Heart left ventricle (tissue), 16 donors: ENCODE data around the gene ADA. TPM values are rescaled to one million over a fixed set of nuclear protein-coding genes. Genes with fewer than 3 reads are reported as not detected.

Experiments used
- ATAC-seq, 4 donors: fragments of 200-7000 bp; cut with Tn5 transposase; one replicate each; pipeline ENCODE4 v1.9.1; 2020 to 2022; ENCODE audit warnings: moderate library complexity in 4 of 4, mild to moderate bottlenecking in 3 of 4, moderate number of reproducible peaks in 1 of 4
- DNase-seq, 5 donors: peaks; one replicate each; pipeline ENCODE4 v3.0.0-alpha.2; 2020
- H3K27ac ChIP-seq, 12 donors: fragments of 200-600 bp; sonication (generic) in 4 of 12; one replicate each; pipeline versions ENCODE4 v1.5.0 to v1.8.0; 2016 to 2022; ENCODE audit warnings: mild to moderate bottlenecking in 2 of 12
- H3K27me3 ChIP-seq, 9 donors: fragments of 200-600 bp; sonication (generic) in 2 of 9; one replicate each; pipeline versions ENCODE4 v1.5.1 to v1.8.0; 2016 to 2022; ENCODE audit warnings: mild to moderate bottlenecking in 3 of 9
- H3K36me3 ChIP-seq, 9 donors: fragments of 200-600 bp; sonication (generic) in 2 of 9; one replicate each; pipeline versions ENCODE4 v1.5.0 to v1.8.0; 2018 to 2022; ENCODE audit warnings: mild to moderate bottlenecking in 2 of 9
- H3K4me1 ChIP-seq, 12 donors: fragments of 200-600 bp; sonication (generic) in 4 of 12; one replicate each; pipeline versions ENCODE4 v1.5.0 to v1.8.0; 2016 to 2022; ENCODE audit warnings: mild to moderate bottlenecking in 3 of 12
- H3K4me3 ChIP-seq, 12 donors: fragments of 200-600 bp; sonication (generic) in 4 of 12; one replicate each; pipeline versions ENCODE4 v1.5.0 to v1.8.0; 2017 to 2022; ENCODE audit warnings: mild to moderate bottlenecking in 9 of 12, moderate library complexity in 4 of 12
- H3K9me3 ChIP-seq, 12 donors: fragments of 200-600 bp; sonication (generic) in 4 of 12; one replicate each; pipeline versions ENCODE4 v1.5.0 to v1.8.0; 2016 to 2022; ENCODE audit warnings: mild to moderate bottlenecking in 1 of 12
- CTCF ChIP-seq, 12 donors: fragments of 200-600 bp; sonication (generic) in 4 of 12; IDR thresholded peaks; one replicate each; pipeline versions ENCODE4 v1.5.0 to v1.8.0; 2018 to 2022; ENCODE audit warnings: antibody characterized with exemption in 12 of 12, mild to moderate bottlenecking in 5 of 12
- POLR2A ChIP-seq, 2 donors: fragments of 450-650 bp; IDR thresholded peaks; one replicate each; pipeline ENCODE4 v1.6.1; 2017; ENCODE audit warnings: antibody characterized with exemption in 2 of 2, mild to moderate bottlenecking in 2 of 2, moderate library complexity in 2 of 2
- WGBS, 4 donors: extraction: QIAGEN DNeasy Blood & Tissue Kit in 2 of 4; methylation state at CpG; one replicate each; pipeline versions ENCODE4 v1.1.5 to v1.1.7; 2013 to 2018; 5-methylcytosine and 5-hydroxymethylcytosine counted together
- intact Hi-C, 10 donors: fragments of 100-400 bp; cut with DNase I; formaldehyde crosslinking; loops; one replicate each; pipeline versions ENCODE4 v1.11.1 to v1.14.2; 2022
- polyA plus RNA-seq, 2 donors: library from polyadenylated mRNA; stranded (reverse); fragments of 200-250 nt; gene quantifications; one replicate each; pipeline ENCODE4 v1.2.3, GENCODE V29; 2013
- total RNA-seq, 9 donors: library from RNA; depleted of rRNA in 2 of 9; stranded (reverse); fragments of >200 nt in 2 of 9; fragmentation: NEBNext Ultra II Directional in 3 of 9; extraction: Animal tissue kit (Norgen Biotek cat#: 25700) in 3 of 9; gene quantifications; one replicate each; pipeline versions ENCODE4 v1.1.0 to v1.2.4, GENCODE V29; 2016 to 2023
- donor health status: ischemic (EF 13 %, LVEDD 7.1; RV severe dilation, severe dysfunction).
- donor health status: healthy with polysubstance abuse.
- donor health status: DM: no; HTN: yes; CAD: no.
- donor health status: DM: no; HTN: no; CAD: no.
- donor health status: ischemic (EF 25% LVEDD 6.9; RV normal size, moderate dysfunction).
- donor health status: ischemic (EF 25% LVEDD 5.7; RV mildly dilated, moderate dysfunction).
- donor health status: healthy.
- donor health status: DM: yes; HTN: yes; CAD: no.
- donor health status: ischemic (EF 35%, LVEDD 5.7; RV mildly dilated, moderate dysfunction).
- donor health status: nonischemic (EF 11% LVEDD 7.7; RV severe dilation, severe dysfunction).
- donor health status: DM: yes; HTN: yes; CAD: no.
- donor health status: PGD.
- donor health status: ischemic (EF 29% LVEDD 5.4; RV normal size, mild dysfunction).
- donor health status: nonischemic (EF 23%, LVEDD 6.1; RV moderate dilation, normal function).

ADA gene
- total and polyA plus RNA-seq, 11 donors, result 2.5 to 11.5 (median 6.4) TPM

GRCh38 chr20:44603327-44603726 is 48.2 kb downstream of the ADA start:
- no peak for ATAC-seq
- no peak overlapping the region for H3K4me3 ChIP-seq
- H3K36me3 ChIP-seq, result peaks cover 0 to 12% (median 0%) of the 10 kb centered on the region in 9 donors
- no peak for DNase-seq
- H3K9me3 ChIP-seq, result no peaks in the 10 kb centered on the region
- intact Hi-C loops, result loop anchor here in 6 of 10 donors (5.0 to 10.0 kb wide), 3 partner anchors 71 to 299 kb away; no protein-coding TSS in a partner anchor
- peak overlapping the region in 11 of 12 donors; percentile 14 to 97 (median 92) for H3K27ac ChIP-seq
- H3K27me3 ChIP-seq, result no peaks in the 10 kb centered on the region
- peaks cover 28 to 74% (median 63%) of the 10 kb centered on the region in 12 donors for H3K4me1 ChIP-seq
- 92 to 95% (median 94%) methylated on average over 8 of the region's 8 CpGs for WGBS, 4 donors
- TF ChIP-seq POLR2A (IDR thresholded peaks at IDR 0.05) (no peak), CTCF (IDR thresholded peaks at IDR 0.05) (no peak)

- intact Hi-C loops, result loop anchor here in 7 of 10 donors (2.0 to 10.0 kb wide), 4 partner anchors 19 to 297 kb away; partner anchors contain the start of gene PKIG (in 2 of the 7)
- peaks cover 39 to 82% (median 75%) of the 10 kb centered on the region in 12 donors for H3K4me1 ChIP-seq
Observed at GRCh38 chr20:44601801-44602204, 49.7 kb downstream of the ADA start.

GRCh38 chr20:44601236-44601671 is 50.2 kb downstream of the ADA start:
- Histone ChIP-seq H3K27ac (peak overlapping the region; percentile 79 to 97 (median 92)), H3K36me3 (peaks cover 0 to 10% (median 0%) of the 10 kb centered on the region in 9 donors), H3K9me3 (no peaks in the 10 kb centered on the region), H3K27me3 (no peaks in the 10 kb centered on the region), H3K4me3 (peak overlapping the region in 9 of 12 donors; percentile 8 to 30 (median 14)), H3K4me1 (peaks cover 39 to 88% (median 81%) of the 10 kb centered on the region in 12 donors)
- intact Hi-C loops, result loop anchor here in 7 of 10 donors (2.0 to 10.0 kb wide), 4 partner anchors 18 to 296 kb away; partner anchors contain the start of gene PKIG (in 2 of the 7)
- DNase-seq (peak in 4 of 5 donors; percentile 49 to 77 (median 68)), ATAC-seq (peak; percentile 34 to 57 (median 50))
- WGBS, 4 donors, result 12 to 26% (median 18%) methylated on average over 6 to 7 of the region's 7 CpGs
- no peak for TF ChIP-seq CTCF (IDR thresholded peaks at IDR 0.05)

More at GRCh38 chr20:44601801-44602204, 49.7 kb downstream of the ADA start:
- Histone ChIP-seq H3K27ac (peak overlapping the region; percentile 79 to 97 (median 92)), H3K9me3 (no peaks in the 10 kb centered on the region), H3K4me3 (peak overlapping the region in 3 of 12 donors; percentile 9 to 15 (median 13)), H3K36me3 (peaks cover 0 to 10% (median 0%) of the 10 kb centered on the region in 9 donors), H3K27me3 (no peaks in the 10 kb centered on the region)
- TF ChIP-seq CTCF (IDR thresholded peaks at IDR 0.05), result no peak
- no peak for TF ChIP-seq POLR2A (IDR thresholded peaks at IDR 0.05)
- DNase-seq (peak; percentile 77 to 89 (median 84)), ATAC-seq (peak; percentile 76 to 83 (median 78))
- 0 to 6% (median 0%) methylated on average over 1 of the region's 1 CpG for WGBS, 4 donors

GRCh38 chr20:44600758-44601201 is 50.7 kb downstream of the ADA start:
- peak overlapping the region; percentile 79 to 97 (median 92) for H3K27ac ChIP-seq
- H3K36me3 ChIP-seq, result peaks cover 0 to 11% (median 0%) of the 10 kb centered on the region in 9 donors
- ATAC-seq, result peak; percentile 27 to 84 (median 60)
- H3K27me3 ChIP-seq, result no peaks in the 10 kb centered on the region
- intact Hi-C loops, result loop anchor here in 7 of 10 donors (2.0 to 10.0 kb wide), 4 partner anchors 18 to 296 kb away; partner anchors contain the start of gene PKIG (in 2 of the 7)
- DNase-seq, result peak in 4 of 5 donors; percentile 50 to 86 (median 63)
- no peaks in the 10 kb centered on the region for H3K9me3 ChIP-seq
- peaks cover 39 to 92% (median 84%) of the 10 kb centered on the region in 12 donors for H3K4me1 ChIP-seq
- WGBS, 4 donors, result 17 to 27% (median 19%) methylated on average over 11 of the region's 11 CpGs
- peak overlapping the region in 7 of 12 donors; percentile 8 to 30 (median 13) for H3K4me3 ChIP-seq
- TF ChIP-seq POLR2A (IDR thresholded peaks at IDR 0.05), result no peak
- no peak for TF ChIP-seq CTCF (IDR thresholded peaks at IDR 0.05)
